ENCODE data around the gene SAMD8. TPM values are rescaled to one million over a fixed set of nuclear protein-coding genes. Genes with fewer than 3 reads are reported as not detected.

SAMD8 gene
- total and polyA plus RNA-seq, 2 experiments from 2014 or later = 10.7 to 29.2 TPM

GRCh38 chr10:75071756-75072155, 39.7 kb upstream of the SAMD8 start:
- no peak overlapping the region for H3K4me3 ChIP-seq
- no peak for DNase-seq (ENCODE audit: low spot score)
- WGBS (ENCODE audit: low lambda C conversion rate, missing lambda C conversion rate) = 97% methylated on average over 14 of the region's 14 CpGs

GRCh38 chr10:75072727-75073126, 38.7 kb upstream of the SAMD8 start:
- no peaks in the 10 kb centered on the region for H3K9me3 ChIP-seq (ENCODE audit: low read depth)
- peaks cover 3% of the 10 kb centered on the region for H3K4me1 ChIP-seq (ENCODE audit: insufficient read depth)
- H3K4me3 ChIP-seq = no peak overlapping the region
- 97% methylated on average over 12 of the region's 14 CpGs for WGBS (ENCODE audit: low lambda C conversion rate, missing lambda C conversion rate)
- H3K79me2 ChIP-seq = no peaks in the 10 kb centered on the region
- no peak for DNase-seq (ENCODE audit: low spot score)
- no peaks in the 10 kb centered on the region for H4K20me1 ChIP-seq (ENCODE audit: insufficient read depth, poor library complexity, severe bottlenecking)
- no peaks in the 10 kb centered on the region for H3K36me3 ChIP-seq (replicated peaks; ENCODE audit: insufficient read depth, low read depth)
- no peaks in the 10 kb centered on the region for H3K27me3 ChIP-seq
- no peaks in the 10 kb centered on the region for H3K9me2 ChIP-seq (replicated peaks; ENCODE audit: insufficient read depth)
- H3K4me2 ChIP-seq = no peak overlapping the region
- TF ChIP-seq CTCF (IDR thresholded peaks at IDR 0.05; ENCODE audit: poor library complexity) (no peak), EZH2phosphoT487 (IDR thresholded peaks at IDR 0.05; ENCODE audit: low read depth, severe bottlenecking, unreplicated experiment) (no peak), EZH2 (IDR thresholded peaks at IDR 0.05; ENCODE audit: borderline replicate concordance) (no peak)
- no peak overlapping the region for H2AFZ ChIP-seq
- no peak overlapping the region for H3K27ac ChIP-seq

More at GRCh38 chr10:75071756-75072155, 39.7 kb upstream of the SAMD8 start:
- Histone ChIP-seq H3K27ac (no peak overlapping the region), H3K9me2 (replicated peaks; ENCODE audit: insufficient read depth) (no peaks in the 10 kb centered on the region), H3K27me3 (no peaks in the 10 kb centered on the region), H3K4me1 (ENCODE audit: insufficient read depth) (peaks cover 3% of the 10 kb centered on the region), H2AFZ (no peak overlapping the region), H4K20me1 (ENCODE audit: insufficient read depth, poor library complexity, severe bottlenecking) (no peaks in the 10 kb centered on the region), H3K79me2 (no peaks in the 10 kb centered on the region), H3K4me2 (no peak overlapping the region), H3K9me3 (ENCODE audit: low read depth) (no peaks in the 10 kb centered on the region), H3K36me3 (replicated peaks; ENCODE audit: insufficient read depth, low read depth) (no peaks in the 10 kb centered on the region)
- no peak for TF ChIP-seq EZH2phosphoT487 (IDR thresholded peaks at IDR 0.05; ENCODE audit: low read depth, severe bottlenecking, unreplicated experiment)

GRCh38 chr10:75073442-75073841, 38.0 kb upstream of the SAMD8 start:
- H3K4me2 ChIP-seq = no peak overlapping the region
- TF ChIP-seq CTCF (IDR thresholded peaks at IDR 0.05; ENCODE audit: poor library complexity) (no peak), EZH2 (IDR thresholded peaks at IDR 0.05; ENCODE audit: borderline replicate concordance) (no peak), EZH2phosphoT487 (IDR thresholded peaks at IDR 0.05; ENCODE audit: low read depth, severe bottlenecking, unreplicated experiment) (no peak)
- no peaks in the 10 kb centered on the region for H4K20me1 ChIP-seq (ENCODE audit: insufficient read depth, poor library complexity, severe bottlenecking)
- H3K4me1 ChIP-seq (ENCODE audit: insufficient read depth) = peaks cover 3% of the 10 kb centered on the region
- no peak overlapping the region for H3K27ac ChIP-seq
- H3K27me3 ChIP-seq = no peaks in the 10 kb centered on the region
- no peak overlapping the region for H2AFZ ChIP-seq
- H3K36me3 ChIP-seq (replicated peaks; ENCODE audit: insufficient read depth, low read depth) = no peaks in the 10 kb centered on the region
- no peak overlapping the region for H3K4me3 ChIP-seq
- no peaks in the 10 kb centered on the region for H3K9me3 ChIP-seq (ENCODE audit: low read depth)
- H3K9me2 ChIP-seq (replicated peaks; ENCODE audit: insufficient read depth) = no peaks in the 10 kb centered on the region
- no peaks in the 10 kb centered on the region for H3K79me2 ChIP-seq
- DNase-seq (ENCODE audit: low spot score) = no peak
- over 99% methylated on average over 17 of the region's 17 CpGs for WGBS (ENCODE audit: low lambda C conversion rate, missing lambda C conversion rate)

GRCh38 chr10:75074711-75075445, 36.6 kb upstream of the SAMD8 start:
- Histone ChIP-seq H3K4me3 (no peak overlapping the region), H3K4me2 (no peak overlapping the region), H3K79me2 (no peaks in the 10 kb centered on the region), H2AFZ (no peak overlapping the region), H3K9me2 (replicated peaks; ENCODE audit: insufficient read depth) (no peaks in the 10 kb centered on the region), H3K27ac (no peak overlapping the region), H4K20me1 (ENCODE audit: insufficient read depth, poor library complexity, severe bottlenecking) (no peaks in the 10 kb centered on the region), H3K27me3 (no peaks in the 10 kb centered on the region), H3K36me3 (replicated peaks; ENCODE audit: insufficient read depth, low read depth) (no peaks in the 10 kb centered on the region), H3K4me1 (ENCODE audit: insufficient read depth) (peaks cover 3% of the 10 kb centered on the region), H3K9me3 (ENCODE audit: low read depth) (no peaks in the 10 kb centered on the region)
- no peak for DNase-seq (ENCODE audit: low spot score)
- 68% methylated on average over 2 of the region's 2 CpGs for WGBS (ENCODE audit: low lambda C conversion rate, missing lambda C conversion rate)
- TF ChIP-seq CTCF (IDR thresholded peaks at IDR 0.05; ENCODE audit: poor library complexity) (no peak), EZH2 (IDR thresholded peaks at IDR 0.05; ENCODE audit: borderline replicate concordance) (no peak), EZH2phosphoT487 (IDR thresholded peaks at IDR 0.05; ENCODE audit: low read depth, severe bottlenecking, unreplicated experiment) (no peak)
